Lung (tissue), 12 donors: ENCODE data around the gene PKD2L1. TPM values are rescaled to one million over a fixed set of nuclear protein-coding genes. Genes with fewer than 3 reads are reported as not detected.
"Not testable (repeated sequence)": the region's sequence is repeated elsewhere in the genome, so short reads cannot be mapped to it uniquely, and the experiment has no call there.

Source experiments
- ATAC-seq: fragments of 200-7000 bp; cut with Tn5 transposase; one replicate; pipeline ENCODE4 v1.9.1; 2020; ENCODE audit warnings: moderate number of reproducible peaks; ENCODE audit not compliant: insufficient read depth, low FRiP score
- DNase-seq, 3 donors: peaks; one replicate each; pipeline ENCODE4 v3.0.0-alpha.2; 2013 to 2017
- H3K27ac ChIP-seq, 2 donors: one replicate each; pipeline ENCODE4 v1.5.1; 2013; ENCODE audit warnings: mild to moderate bottlenecking in 2 of 2, moderate library complexity in 2 of 2, control low read depth in 1 of 2, inconsistent platforms in 1 of 2, low read depth in 1 of 2, low read length in 1 of 2
- H3K27me3 ChIP-seq, 3 donors: one replicate each; pipeline ENCODE4 v1.5.1; 2013; ENCODE audit warnings: low read length in 2 of 3; ENCODE audit not compliant: control insufficient read depth in 3 of 3, insufficient read depth in 3 of 3
- H3K36me3 ChIP-seq, 4 donors: one replicate each; pipeline ENCODE4 v1.5.1; 2013; ENCODE audit warnings: low read length in 4 of 4, mild to moderate bottlenecking in 1 of 4, moderate library complexity in 1 of 4; ENCODE audit not compliant: control insufficient read depth in 4 of 4, insufficient read depth in 4 of 4
- H3K4me1 ChIP-seq, 5 donors: one replicate each; pipeline ENCODE4 v1.5.1; 2013; ENCODE audit warnings: low read length in 5 of 5, mild to moderate bottlenecking in 2 of 5, moderate library complexity in 1 of 5; ENCODE audit not compliant: control insufficient read depth in 5 of 5, insufficient read depth in 5 of 5
- H3K4me3 ChIP-seq: one replicate; pipeline ENCODE4 v1.5.1; 2013; ENCODE audit warnings: mild to moderate bottlenecking, control low read depth, moderate library complexity
- H3K9ac ChIP-seq, 2 donors: one replicate each; pipeline ENCODE4 v1.5.1; 2013; ENCODE audit warnings: low read length in 2 of 2, control low read depth in 1 of 2; ENCODE audit not compliant: insufficient read depth in 1 of 2
- H3K9me3 ChIP-seq, 4 donors: one replicate each; pipeline ENCODE4 v1.5.1; 2013; ENCODE audit warnings: low read length in 3 of 4, mild to moderate bottlenecking in 1 of 4, moderate library complexity in 1 of 4; ENCODE audit not compliant: control insufficient read depth in 4 of 4, insufficient read depth in 3 of 4
- CTCF ChIP-seq: IDR thresholded peaks from 2 replicates; pipeline ENCODE4 v1.5.1; 2012; ENCODE audit warnings: mild to moderate bottlenecking; ENCODE audit errors: control extremely low read depth, extremely low read depth
- WGBS, 2 donors: extraction: QIAGEN DNeasy Blood & Tissue Kit; methylation state at CpG; one replicate each; pipeline ENCODE4 v1.1.7; 2013; 5-methylcytosine and 5-hydroxymethylcytosine counted together
- polyA plus RNA-seq, 2 donors: library from polyadenylated mRNA; stranded (reverse); fragments of 200-250 nt; gene quantifications; one replicate each; pipeline ENCODE4 v1.2.1, GENCODE V29; 2013
- total RNA-seq, 2 donors: library from RNA; depleted of rRNA in 1 of 2; stranded (reverse); fragments of >200 nt in 1 of 2; gene quantifications; one replicate each; pipeline ENCODE4 v1.2.1, GENCODE V29; 2014 to 2021
- donor health status: control.
- donor health status: control.
- donor health status: Bipolar disorder and iron deficiency.
- donor health status: healthy.
- donor health status: DM: yes; HTN: yes; CAD: no.

Gene PKD2L1
- total and polyA plus RNA-seq, 4 donors: 0.46 to 1.5 (median 1.0) TPM

GRCh38 chr10:100286051-100287033 lies 43.7 kb downstream of the PKD2L1 start, which contains the start of gene BLOC1S2:
Gene BLOC1S2 (minus strand): TSS chr10:100286680. CDS start chr10:100286659, 21 bp downstream.
- Histone ChIP-seq H3K9me3 (no peaks in the 10 kb centered on the region), H3K27me3 (no peaks in the 10 kb centered on the region), H3K27ac (peak within 1 kb of the TSS; percentile 90 to 96), H3K9ac (peak within 1 kb of the TSS; percentile 74 to 81), H3K36me3 (peaks cover 0 to 11% (median 3%) of the 10 kb centered on the region in 4 donors), H3K4me1 (peaks cover 0 to 12% (median 3%) of the 10 kb centered on the region in 5 donors), H3K4me3 (peak within 1 kb of the TSS; percentile 87)
- DNase-seq (peak; percentile 88 to 89 (median 88)), ATAC-seq (peak; percentile 95)
- no peak for TF ChIP-seq CTCF
- WGBS, 2 donors: 2% methylated on average over 63 of the region's 63 CpGs

GRCh38 chr10:100285326-100285725 lies 44.7 kb downstream of the PKD2L1 start:
- not testable (repeated sequence) for ATAC-seq, DNase-seq
- 85 to 86% methylated on average over 12 of the region's 12 CpGs for WGBS, 2 donors

GRCh38 chr10:100282907-100283306 lies 47.1 kb downstream of the PKD2L1 start:
- DNase-seq (no peak), ATAC-seq (no peak)
- no peaks in the 10 kb centered on the region for H3K9me3 ChIP-seq
- no peak overlapping the region for H3K9ac ChIP-seq
- no peak overlapping the region for H3K27ac ChIP-seq
- no peak overlapping the region for H3K4me3 ChIP-seq
- TF ChIP-seq CTCF: no peak
- WGBS, 2 donors: 87 to 93% methylated on average over 3 of the region's 3 CpGs
- H3K36me3 ChIP-seq: peaks cover 6 to 27% (median 10%) of the 10 kb centered on the region in 4 donors
- peaks cover 0 to 12% (median 3%) of the 10 kb centered on the region in 5 donors for H3K4me1 ChIP-seq
- H3K27me3 ChIP-seq: no peaks in the 10 kb centered on the region

More at GRCh38 chr10:100285326-100285725, 44.7 kb downstream of the PKD2L1 start:
- H3K36me3 ChIP-seq: peaks cover 0 to 15% (median 3%) of the 10 kb centered on the region in 4 donors
- peak overlapping the region in 1 of 2 donors; percentile 90 for H3K27ac ChIP-seq
- H3K9ac ChIP-seq, H3K9me3 ChIP-seq, H3K27me3 ChIP-seq, H3K4me3 ChIP-seq: not testable (repeated sequence)
- H3K4me1 ChIP-seq: peaks cover 0 to 12% (median 3%) of the 10 kb centered on the region in 5 donors

GRCh38 chr10:100276971-100277370 lies 53.1 kb downstream of the PKD2L1 start:
- WGBS, 2 donors: 85 to 88% methylated on average over 15 to 21 of the region's 31 CpGs
- H3K27me3 ChIP-seq, H3K27ac ChIP-seq, DNase-seq, H3K4me3 ChIP-seq, ATAC-seq, H3K9ac ChIP-seq, H3K4me1 ChIP-seq, H3K9me3 ChIP-seq: not testable (repeated sequence)
- H3K36me3 ChIP-seq: peaks cover 6 to 23% (median 14%) of the 10 kb centered on the region in 4 donors
